CD14-positive monocyte (primary cell): ENCODE data around the gene SLC38A8. TPM values are rescaled to one million over a fixed set of nuclear protein-coding genes. Genes with fewer than 3 reads are reported as not detected.
A peak's percentile ranks its signal among the peaks of the same experiment; 100 is the strongest.

Experiments used
- DNase-seq, 3 donors: peaks; one replicate each; pipeline ENCODE4 v3.0.0-alpha.2; 2011 to 2022
- H2AFZ ChIP-seq: 2 replicates; pipeline ENCODE4 v1.6.0; 2012; ENCODE audit warnings: mild to moderate bottlenecking, low read depth, low read length, inconsistent platforms; ENCODE audit not compliant: insufficient read depth, poor library complexity, severe bottlenecking
- H3K27ac ChIP-seq, 2 donors: 1 replicate in 1 of 2; 2 replicates in 1 of 2; pipeline ENCODE4 v1.5.1; 2012 to 2013; ENCODE audit warnings: low read length in 2 of 2, control low read depth in 1 of 2, inconsistent platforms in 1 of 2, low read depth in 1 of 2, mild to moderate bottlenecking in 1 of 2
- H3K27me3 ChIP-seq, 2 donors: one replicate each; pipeline versions ENCODE4 v1.6.0 to v1.6.1; 2011 to 2013; ENCODE audit warnings: low read length in 2 of 2; ENCODE audit not compliant: control insufficient read depth in 2 of 2, insufficient read depth in 2 of 2
- H3K36me3 ChIP-seq, 2 donors: replicated peaks in 1 of 2; 1 replicate in 1 of 2; 2 replicates in 1 of 2; pipeline versions ENCODE4 v1.5.1 to v1.6.1; 2012 to 2013; ENCODE audit warnings: low read length in 2 of 2, control low read depth in 1 of 2, inconsistent platforms in 1 of 2, mild to moderate bottlenecking in 1 of 2; ENCODE audit not compliant: insufficient read depth in 2 of 2, control insufficient read depth in 1 of 2
- H3K4me1 ChIP-seq, 2 donors: 1 replicate in 1 of 2; 2 replicates in 1 of 2; pipeline versions ENCODE4 v1.5.1 to v1.6.1; 2012 to 2013; ENCODE audit warnings: low read length in 2 of 2, control low read depth in 1 of 2, inconsistent platforms in 1 of 2, mild to moderate bottlenecking in 1 of 2, moderate library complexity in 1 of 2; ENCODE audit not compliant: insufficient read depth in 2 of 2, control insufficient read depth in 1 of 2
- H3K4me2 ChIP-seq: replicated peaks from 2 replicates; pipeline ENCODE3; 2012; ENCODE audit warnings: low read length, moderate library complexity, mild to moderate bottlenecking; ENCODE audit not compliant: poor library complexity, severe bottlenecking; ENCODE audit errors: extremely low read depth
- H3K4me3 ChIP-seq, 3 experiments: fragments of 200-600 bp in 1 of 3; sonication (generic) in 1 of 3; replicated peaks in 1 of 3; 1 replicate in 2 of 3; 2 replicates in 1 of 3; pipeline ENCODE4 v1.5.1; 2011 to 2013; ENCODE audit warnings: low read length in 3 of 3, mild to moderate bottlenecking in 3 of 3, control low read depth in 2 of 3, low read depth in 2 of 3, inconsistent platforms in 1 of 3, moderate library complexity in 1 of 3
- H3K79me2 ChIP-seq: 2 replicates; pipeline ENCODE4 v1.6.0; 2012; ENCODE audit warnings: mild to moderate bottlenecking, control low read depth, inconsistent platforms, low read length, moderate library complexity; ENCODE audit not compliant: insufficient read depth
- H3K9ac ChIP-seq: 2 replicates; pipeline ENCODE4 v1.6.0; 2017; ENCODE audit warnings: low read length, mild to moderate bottlenecking; ENCODE audit not compliant: insufficient read depth, poor library complexity, severe bottlenecking
- H3K9me3 ChIP-seq, 2 donors: replicated peaks in 1 of 2; 1 replicate in 1 of 2; 2 replicates in 1 of 2; pipeline versions ENCODE4 v1.5.1 to v1.6.1; 2012 to 2013; ENCODE audit warnings: low read length in 2 of 2, control low read depth in 1 of 2; ENCODE audit not compliant: control insufficient read depth in 1 of 2, insufficient read depth in 1 of 2
- H4K20me1 ChIP-seq: 2 replicates; pipeline ENCODE4 v1.6.0; 2012; ENCODE audit warnings: mild to moderate bottlenecking, low read length, control low read depth, moderate library complexity; ENCODE audit not compliant: insufficient read depth
- H3K27ac Mint-ChIP-seq, 7 donors: one replicate each; pipeline ENCODE4 v1.8.0; 2020; ENCODE audit warnings: mild to moderate bottlenecking in 7 of 7, mixed read lengths in 7 of 7, moderate library complexity in 6 of 7, inconsistent platforms in 2 of 7
- H3K27me3 Mint-ChIP-seq, 3 donors: one replicate each; pipeline ENCODE4 v1.8.0; 2021 to 2022; ENCODE audit warnings: low read depth in 3 of 3, mild to moderate bottlenecking in 3 of 3, mixed read lengths in 3 of 3, moderate library complexity in 3 of 3, inconsistent platforms in 1 of 3
- H3K36me3 Mint-ChIP-seq, 2 donors: one replicate each; pipeline ENCODE4 v1.8.0; 2020; ENCODE audit warnings: mixed read lengths in 2 of 2, inconsistent platforms in 1 of 2, mild to moderate bottlenecking in 1 of 2
- H3K4me1 Mint-ChIP-seq: one replicate; pipeline ENCODE4 v1.8.0; 2020; ENCODE audit warnings: mild to moderate bottlenecking, mixed read lengths
- H3K4me3 Mint-ChIP-seq, 2 donors: one replicate each; pipeline ENCODE4 v1.8.0; 2020; ENCODE audit warnings: mild to moderate bottlenecking in 2 of 2, mixed read lengths in 2 of 2, moderate library complexity in 1 of 2
- H3K9me3 Mint-ChIP-seq, 7 donors: one replicate each; pipeline ENCODE4 v1.8.0; 2020 to 2022; ENCODE audit warnings: mixed read lengths in 7 of 7, mild to moderate bottlenecking in 6 of 7, moderate library complexity in 6 of 7, inconsistent platforms in 2 of 7
- WGBS: methylation state at CpG from one replicate; pipeline ENCODE4 v1.1.5; 2013; ENCODE audit warnings: missing lambda C conversion rate; ENCODE audit not compliant: insufficient coverage; 5-methylcytosine and 5-hydroxymethylcytosine counted together
- intact Hi-C, 2 donors: fragments of 100-400 bp; cut with micrococcal nuclease; formaldehyde crosslinking; loops; one replicate each; pipeline versions ENCODE4 v1.15.0 to v1.15.1; 2023
- polyA plus RNA-seq, 3 donors: library from polyadenylated mRNA; depleted of rRNA in 1 of 3; unstranded in 2 of 3; stranded (reverse) in 1 of 3; fragments of 300-500 nt in 2 of 3; fragments of >200 nt in 1 of 3; fragmentation: Illumina TruSeq in 2 of 3; gene quantifications; 1 replicate in 2 of 3; 2 replicates in 1 of 3; pipeline ENCODE4 v1.2.3, GENCODE V29; 2012 to 2021
- TF ChIP-seq, protein P1 (sequence below): fragments of 200-600 bp; IDR thresholded peaks from one replicate; pipeline ENCODE4 v1.8.0; 2022; ENCODE audit warnings: antibody characterized with exemption, mild to moderate bottlenecking

Gene SLC38A8
- polyA plus RNA-seq, 3 donors, result not detected

DNA sequence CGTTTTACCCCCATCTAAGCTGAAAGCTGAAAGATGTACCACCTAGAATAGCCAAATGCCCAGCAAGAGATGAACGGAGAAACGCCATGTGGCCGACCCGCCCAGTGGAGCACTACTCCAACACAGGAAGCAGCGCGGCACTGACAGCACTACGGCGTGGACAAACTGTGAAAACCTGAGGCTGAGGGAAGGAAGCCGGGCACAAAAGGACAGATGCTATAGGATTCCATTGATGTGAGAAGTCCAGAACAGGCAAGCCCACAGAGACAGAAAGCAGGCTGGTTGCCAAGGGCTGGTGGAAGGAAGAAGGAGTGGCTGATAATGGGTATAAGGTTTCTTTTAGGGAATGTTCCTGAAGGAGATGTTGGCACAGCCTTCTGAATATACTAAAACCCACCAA is 29.4 kb upstream of the SLC38A8 start:
- H3K36me3 Mint-ChIP-seq, result peaks cover 84 to 88% of the 10 kb centered on the region in 2 donors
- TF ChIP-seq, protein P1, sequence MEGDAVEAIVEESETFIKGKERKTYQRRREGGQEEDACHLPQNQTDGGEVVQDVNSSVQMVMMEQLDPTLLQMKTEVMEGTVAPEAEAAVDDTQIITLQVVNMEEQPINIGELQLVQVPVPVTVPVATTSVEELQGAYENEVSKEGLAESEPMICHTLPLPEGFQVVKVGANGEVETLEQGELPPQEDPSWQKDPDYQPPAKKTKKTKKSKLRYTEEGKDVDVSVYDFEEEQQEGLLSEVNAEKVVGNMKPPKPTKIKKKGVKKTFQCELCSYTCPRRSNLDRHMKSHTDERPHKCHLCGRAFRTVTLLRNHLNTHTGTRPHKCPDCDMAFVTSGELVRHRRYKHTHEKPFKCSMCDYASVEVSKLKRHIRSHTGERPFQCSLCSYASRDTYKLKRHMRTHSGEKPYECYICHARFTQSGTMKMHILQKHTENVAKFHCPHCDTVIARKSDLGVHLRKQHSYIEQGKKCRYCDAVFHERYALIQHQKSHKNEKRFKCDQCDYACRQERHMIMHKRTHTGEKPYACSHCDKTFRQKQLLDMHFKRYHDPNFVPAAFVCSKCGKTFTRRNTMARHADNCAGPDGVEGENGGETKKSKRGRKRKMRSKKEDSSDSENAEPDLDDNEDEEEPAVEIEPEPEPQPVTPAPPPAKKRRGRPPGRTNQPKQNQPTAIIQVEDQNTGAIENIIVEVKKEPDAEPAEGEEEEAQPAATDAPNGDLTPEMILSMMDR, result no peak
- Histone ChIP-seq H4K20me1 (peaks cover 9% of the 10 kb centered on the region), H2AFZ (no peak overlapping the region), H3K4me3 (no peak overlapping the region), H3K79me2 (peaks cover 3% of the 10 kb centered on the region), H3K36me3 (peaks cover 57 to 87% of the 10 kb centered on the region in 2 donors), H3K4me1 (peaks cover 28 to 31% of the 10 kb centered on the region in 2 donors), H3K27me3 (no peaks in the 10 kb centered on the region), H3K9ac (no peak overlapping the region), H3K4me2 (no peak overlapping the region), H3K27ac (no peak overlapping the region), H3K9me3 (no peaks in the 10 kb centered on the region)
- DNase-seq, result no peak
- H3K9me3 Mint-ChIP-seq, result no peaks in the 10 kb centered on the region
- 94% methylated on average over 8 of the region's 10 CpGs for WGBS
- H3K27me3 Mint-ChIP-seq, result peaks cover 0 to 3% (median 0%) of the 10 kb centered on the region in 3 donors
- no peak overlapping the region for H3K27ac Mint-ChIP-seq
- no peak overlapping the region for H3K4me3 Mint-ChIP-seq
- H3K4me1 Mint-ChIP-seq, result peaks cover 31% of the 10 kb centered on the region
- intact Hi-C loops, result no loop called here

DNA sequence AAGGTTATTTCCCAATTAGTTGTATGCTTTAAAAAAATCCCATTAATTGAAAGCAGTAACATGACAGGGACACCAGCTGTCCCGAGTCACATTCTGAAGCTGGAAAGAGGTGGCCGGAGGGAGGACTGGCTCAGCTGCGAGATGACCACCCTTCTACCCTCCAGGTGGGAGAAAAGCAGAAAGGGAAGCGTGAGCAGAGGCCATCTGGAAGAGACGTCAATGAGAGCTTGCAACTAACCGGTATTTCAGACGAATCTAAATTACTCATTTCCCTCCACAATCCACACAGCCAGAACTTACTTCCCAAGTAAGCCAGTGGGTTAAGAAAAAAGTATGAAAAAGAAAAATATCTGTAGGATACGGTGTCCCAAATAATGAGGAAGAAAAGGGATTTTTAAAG is 28.5 kb upstream of the SLC38A8 start:
- TF ChIP-seq, protein P1, result no peak
- no peak overlapping the region for H3K4me2 ChIP-seq
- no peaks in the 10 kb centered on the region for H3K9me3 Mint-ChIP-seq
- no peak overlapping the region for H3K9ac ChIP-seq
- peaks cover 28 to 31% of the 10 kb centered on the region in 2 donors for H3K4me1 ChIP-seq
- intact Hi-C loops, result no loop called here
- no peak for DNase-seq
- H2AFZ ChIP-seq, result no peak overlapping the region
- no CpG with 5 or more reads among the region's 8 CpGs for WGBS
- H4K20me1 ChIP-seq, result peaks cover 9% of the 10 kb centered on the region
- peaks cover 31% of the 10 kb centered on the region for H3K4me1 Mint-ChIP-seq
- no peaks in the 10 kb centered on the region for H3K9me3 ChIP-seq
- peaks cover 0 to 3% (median 0%) of the 10 kb centered on the region in 3 donors for H3K27me3 Mint-ChIP-seq
- peaks cover 58 to 87% of the 10 kb centered on the region in 2 donors for H3K36me3 ChIP-seq
- H3K4me3 ChIP-seq, result no peak overlapping the region
- peaks cover 82 to 86% of the 10 kb centered on the region in 2 donors for H3K36me3 Mint-ChIP-seq
- peak overlapping the region in 4 of 7 donors; percentile 18 to 88 (median 49) for H3K27ac Mint-ChIP-seq
- H3K27ac ChIP-seq, result no peak overlapping the region
- no peak overlapping the region for H3K4me3 Mint-ChIP-seq
- peaks cover 3% of the 10 kb centered on the region for H3K79me2 ChIP-seq
- H3K27me3 ChIP-seq, result no peaks in the 10 kb centered on the region
